Kidney (tissue), 14 donors: ENCODE data around the gene PACS1. TPM values are rescaled to one million over a fixed set of nuclear protein-coding genes. Genes with fewer than 3 reads are reported as not detected.

Experiments used
- DNase-seq, 5 donors: peaks; one replicate each; pipeline ENCODE4 v3.0.0-alpha.2; 2013 to 2020
- FAIRE-seq: peaks from 2 replicates; lab custom pipeline; 2012; peaks lifted over from hg19 to GRCh38; lab: Jason Lieb, UNC
- H3K27ac ChIP-seq, 2 donors: one replicate each; pipeline ENCODE4 v1.7.0; 2013; ENCODE audit warnings: low read depth in 2 of 2, low read length in 2 of 2, inconsistent platforms in 1 of 2
- H3K27me3 ChIP-seq: one replicate; pipeline ENCODE4 v1.7.1; 2013; ENCODE audit warnings: low read length, inconsistent platforms; ENCODE audit not compliant: control insufficient read depth, insufficient read depth
- H3K36me3 ChIP-seq, 3 donors: one replicate each; pipeline versions ENCODE4 v1.7.0 to v1.7.1; 2013; ENCODE audit warnings: low read length in 3 of 3, control low read depth in 1 of 3, inconsistent platforms in 1 of 3; ENCODE audit not compliant: insufficient read depth in 3 of 3, control insufficient read depth in 2 of 3
- H3K4me1 ChIP-seq, 3 donors: one replicate each; pipeline versions ENCODE4 v1.7.0 to v1.7.1; 2013; ENCODE audit warnings: low read length in 3 of 3, inconsistent platforms in 1 of 3, low read depth in 1 of 3; ENCODE audit not compliant: control insufficient read depth in 2 of 3, insufficient read depth in 2 of 3
- H3K4me3 ChIP-seq, 3 donors: one replicate each; pipeline versions ENCODE4 v1.7.0 to v1.8.1; 2013; ENCODE audit warnings: low read length in 3 of 3, control low read depth in 1 of 3, inconsistent platforms in 1 of 3
- H3K9ac ChIP-seq, 3 donors: one replicate each; pipeline versions ENCODE4 v1.7.0 to v1.7.1; 2013; ENCODE audit warnings: low read length in 3 of 3, control low read depth in 1 of 3, inconsistent platforms in 1 of 3
- H3K9me3 ChIP-seq, 3 donors: one replicate each; pipeline versions ENCODE4 v1.7.0 to v1.7.1; 2013; ENCODE audit warnings: low read length in 3 of 3, control low read depth in 1 of 3, inconsistent platforms in 1 of 3; ENCODE audit not compliant: control insufficient read depth in 2 of 3, insufficient read depth in 1 of 3
- CTCF ChIP-seq: IDR thresholded peaks from 3 replicates; pipeline ENCODE4 v1.5.1; 2012; ENCODE audit warnings: mild to moderate bottlenecking, moderate library complexity, borderline replicate concordance; ENCODE audit not compliant: insufficient read depth; ENCODE audit errors: extremely low read depth
- intact Hi-C: fragments of 100-400 bp; cut with DNase I; formaldehyde crosslinking; loops from one replicate; pipeline ENCODE4 v1.11.1; 2022
- polyA plus RNA-seq: library from polyadenylated mRNA; stranded (reverse); fragments of 350-450 nt; fragmentation: Illumina TruSeq; extraction: RNeasy Lipid Tissue Mini Kit (QIAGEN cat#74804); gene quantifications from one replicate; pipeline ENCODE4 v1.2.3, GENCODE V29; 2014; ENCODE audit warnings: low read depth, low replicate concordance; ENCODE audit not compliant: insufficient read depth
- total RNA-seq: library from RNA; stranded (reverse); fragmentation: NEBNext Ultra II Directional; extraction: Animal tissue kit (Norgen Biotek cat#: 25700); gene quantifications from one replicate; pipeline ENCODE4 v1.2.1, GENCODE V29; 2021
- donor health status: control.
- donor health status: control.
- donor health status: control.
- donor health status: control.
- donor health status: control.
- donor health status: DM: yes; HTN: yes; CAD: no.
- donor health status: Normal renal cell carcinoma (clear cell type).

The PACS1 gene
- total and polyA plus RNA-seq, 2 donors from 2014 or later: 23.7 to 91.8 TPM

GRCh38 chr11:66207816-66208215 is 137.7 kb downstream of the PACS1 start:
- no peak for TF ChIP-seq CTCF
- DNase-seq (no peak), FAIRE-seq (no peak)
- H3K36me3 ChIP-seq: peaks cover 0 to 3% (median 3%) of the 10 kb centered on the region in 3 donors
- H3K27ac ChIP-seq: no peak overlapping the region
- H3K9me3 ChIP-seq: no peaks in the 10 kb centered on the region
- H3K27me3 ChIP-seq: no peaks in the 10 kb centered on the region
- intact Hi-C loops: no loop called here
- H3K4me1 ChIP-seq: peaks cover 0 to 3% (median 0%) of the 10 kb centered on the region in 3 donors
- H3K9ac ChIP-seq: no peak overlapping the region
- H3K4me3 ChIP-seq: no peak overlapping the region

DNA sequence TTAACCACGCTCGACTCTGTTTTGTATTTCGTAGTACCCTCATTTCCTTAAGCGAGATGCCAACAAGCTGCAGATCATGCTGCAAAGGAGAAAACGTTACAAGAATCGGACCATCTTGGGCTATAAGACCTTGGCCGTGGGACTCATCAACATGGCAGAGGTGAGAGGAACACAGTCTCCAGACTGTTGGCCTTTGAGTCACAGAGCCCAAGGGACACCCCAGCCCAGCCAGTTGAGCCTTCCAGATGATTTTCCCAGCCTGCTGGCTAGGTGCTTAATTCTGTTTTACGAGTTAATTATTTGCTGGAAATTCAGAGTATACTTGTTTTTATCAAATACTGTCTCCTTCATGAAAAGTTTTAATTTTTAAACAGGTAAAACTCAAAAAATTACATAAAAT is 141.0 kb downstream of the PACS1 start:
- no peak overlapping the region for H3K27ac ChIP-seq
- intact Hi-C loops: no loop called here
- H3K27me3 ChIP-seq: no peaks in the 10 kb centered on the region
- FAIRE-seq: no peak
- peaks cover 3 to 6% (median 6%) of the 10 kb centered on the region in 3 donors for H3K36me3 ChIP-seq
- no peak overlapping the region for H3K9ac ChIP-seq
- H3K9me3 ChIP-seq: no peaks in the 10 kb centered on the region
- no peak for DNase-seq
- H3K4me1 ChIP-seq: peaks cover 0 to 3% (median 0%) of the 10 kb centered on the region in 3 donors
- no peak for TF ChIP-seq CTCF
- H3K4me3 ChIP-seq: no peak overlapping the region

DNA sequence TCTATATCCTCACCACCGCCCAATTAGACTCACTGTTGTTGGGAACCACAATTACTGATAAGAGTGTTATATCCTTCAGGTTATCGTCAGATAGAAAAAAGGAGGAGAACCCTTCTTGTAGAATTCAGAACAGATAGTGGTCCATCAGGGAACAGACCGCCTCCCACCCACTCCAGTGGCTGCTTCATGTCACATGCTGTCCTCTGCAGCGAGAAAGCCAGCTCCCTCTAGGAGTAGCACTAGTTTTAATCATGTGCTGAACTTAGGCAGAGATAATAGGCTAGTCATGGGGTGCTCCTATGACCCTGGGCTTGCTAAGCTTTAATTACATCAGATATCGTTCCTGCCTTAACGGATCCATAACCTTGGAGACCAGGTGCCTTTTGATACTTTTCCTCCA is 146.8 kb downstream of the PACS1 start:
- no peak overlapping the region for H3K9ac ChIP-seq
- intact Hi-C loops: no loop called here
- TF ChIP-seq CTCF: no peak
- H3K27me3 ChIP-seq: no peaks in the 10 kb centered on the region
- H3K4me3 ChIP-seq: no peak overlapping the region
- H3K9me3 ChIP-seq: no peaks in the 10 kb centered on the region
- FAIRE-seq (no peak), DNase-seq (no peak)
- peaks cover 0 to 49% (median 32%) of the 10 kb centered on the region in 3 donors for H3K36me3 ChIP-seq
- no peak overlapping the region for H3K27ac ChIP-seq
- H3K4me1 ChIP-seq: no peaks in the 10 kb centered on the region

GRCh38 chr11:66218036-66218435 is 148.0 kb downstream of the PACS1 start:
- intact Hi-C loops: no loop called here
- no peak for TF ChIP-seq CTCF
- no peak overlapping the region for H3K4me3 ChIP-seq
- no peaks in the 10 kb centered on the region for H3K9me3 ChIP-seq
- FAIRE-seq: no peak
- H3K27ac ChIP-seq: no peak overlapping the region
- no peak for DNase-seq
- peaks cover 0 to 49% (median 32%) of the 10 kb centered on the region in 3 donors for H3K36me3 ChIP-seq
- no peak overlapping the region for H3K9ac ChIP-seq
- no peaks in the 10 kb centered on the region for H3K4me1 ChIP-seq
- H3K27me3 ChIP-seq: no peaks in the 10 kb centered on the region
